ENCODE data around the gene MYZAP. TPM values are rescaled to one million over a fixed set of nuclear protein-coding genes. Genes with fewer than 3 reads are reported as not detected.

The MYZAP gene
- total RNA-seq, 1 experiment from 2014 or later = 5.9 TPM

DNA sequence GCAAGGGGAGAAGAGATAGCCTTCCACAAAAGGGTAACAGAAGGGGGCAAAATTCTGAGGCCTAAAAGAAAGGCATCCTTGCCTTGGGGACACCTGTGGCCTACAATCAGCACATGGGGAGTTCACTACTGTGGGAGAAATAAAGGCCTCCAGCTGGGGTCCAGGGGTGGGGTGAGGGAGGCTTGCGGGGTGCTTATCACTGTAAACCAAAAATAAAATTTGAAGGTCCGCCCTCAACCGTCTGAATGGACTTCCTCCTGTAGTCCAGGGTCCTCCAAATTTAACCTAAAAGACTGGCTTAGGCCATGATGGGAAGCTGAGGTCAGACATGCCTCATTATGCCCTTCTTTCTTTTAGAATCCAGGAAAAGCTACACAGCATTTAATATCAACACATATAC lies 112.7 kb downstream of the MYZAP start:
- Histone ChIP-seq H3K9me2 (ENCODE audit: insufficient read depth) (no peaks in the 10 kb centered on the region), H3K27ac (no peak overlapping the region), H3K79me2 (ENCODE audit: low read depth) (peaks cover 27% of the 10 kb centered on the region), H3K27me3 (ENCODE audit: insufficient read depth, low read depth) (no peaks in the 10 kb centered on the region), H3K4me3 (no peak overlapping the region), H3K9me3 (ENCODE audit: insufficient read depth, low read depth) (no peaks in the 10 kb centered on the region), H3K36me3 (ENCODE audit: low read depth) (no peaks in the 10 kb centered on the region), H3K4me2 (no peak overlapping the region), H2AFZ (no peak overlapping the region), H4K20me1 (ENCODE audit: insufficient read depth) (no peaks in the 10 kb centered on the region), H3K4me1 (replicated peaks; ENCODE audit: insufficient read depth) (peaks cover 15% of the 10 kb centered on the region), H3F3A (ENCODE audit: insufficient read depth, low read depth) (no peaks in the 10 kb centered on the region)
- no peak for DNase-seq
- TF ChIP-seq, protein P1, sequence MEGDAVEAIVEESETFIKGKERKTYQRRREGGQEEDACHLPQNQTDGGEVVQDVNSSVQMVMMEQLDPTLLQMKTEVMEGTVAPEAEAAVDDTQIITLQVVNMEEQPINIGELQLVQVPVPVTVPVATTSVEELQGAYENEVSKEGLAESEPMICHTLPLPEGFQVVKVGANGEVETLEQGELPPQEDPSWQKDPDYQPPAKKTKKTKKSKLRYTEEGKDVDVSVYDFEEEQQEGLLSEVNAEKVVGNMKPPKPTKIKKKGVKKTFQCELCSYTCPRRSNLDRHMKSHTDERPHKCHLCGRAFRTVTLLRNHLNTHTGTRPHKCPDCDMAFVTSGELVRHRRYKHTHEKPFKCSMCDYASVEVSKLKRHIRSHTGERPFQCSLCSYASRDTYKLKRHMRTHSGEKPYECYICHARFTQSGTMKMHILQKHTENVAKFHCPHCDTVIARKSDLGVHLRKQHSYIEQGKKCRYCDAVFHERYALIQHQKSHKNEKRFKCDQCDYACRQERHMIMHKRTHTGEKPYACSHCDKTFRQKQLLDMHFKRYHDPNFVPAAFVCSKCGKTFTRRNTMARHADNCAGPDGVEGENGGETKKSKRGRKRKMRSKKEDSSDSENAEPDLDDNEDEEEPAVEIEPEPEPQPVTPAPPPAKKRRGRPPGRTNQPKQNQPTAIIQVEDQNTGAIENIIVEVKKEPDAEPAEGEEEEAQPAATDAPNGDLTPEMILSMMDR (conservative IDR thresholded peaks at IDR 0.05) = no peak
- no peak for TF ChIP-seq EZH2 (IDR thresholded peaks at IDR 0.05; ENCODE audit: low read depth)
- intact Hi-C loops (cut with micrococcal nuclease; ENCODE audit: unreplicated experiment) = no loop called here
- CTCF ChIA-PET = no interaction called here
- no TSS peak for BruUV-seq (replicated peaks)
- POLR2A ChIA-PET (ENCODE audit: unreplicated experiment) = no interaction called here

DNA sequence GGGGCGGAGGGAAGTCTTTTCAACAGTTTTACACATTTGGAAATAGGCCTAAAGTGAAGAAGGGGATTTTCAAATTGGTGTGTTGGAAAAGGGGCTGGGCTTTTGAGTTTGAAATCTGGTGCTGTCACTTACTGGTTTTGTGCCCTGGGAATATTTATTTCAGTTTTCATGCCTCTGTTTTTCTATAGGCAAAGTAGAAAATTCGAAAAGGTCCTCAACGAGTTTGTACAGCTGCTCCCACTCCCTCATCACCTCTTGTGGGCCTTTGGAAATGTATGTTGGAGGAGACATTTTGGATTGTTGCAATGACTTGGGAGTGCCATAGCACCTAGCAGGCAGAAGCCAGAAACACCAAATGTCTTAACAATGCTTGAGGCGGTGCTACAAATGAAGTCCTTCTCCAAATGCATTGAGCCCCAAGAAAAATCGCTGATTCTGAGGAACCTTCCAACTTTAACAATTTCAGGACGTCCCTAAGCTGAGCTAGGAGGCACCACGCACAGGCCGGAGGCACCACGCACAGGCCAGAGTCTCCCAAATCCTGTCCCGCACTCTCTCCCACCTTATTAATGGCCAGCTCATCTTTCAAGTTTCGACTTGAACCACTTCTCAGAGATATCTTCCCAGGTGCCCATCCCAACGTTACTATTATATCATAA lies 114.2 kb downstream of the MYZAP start:
- ChIA-PET CTCF (no interaction called here), POLR2A (ENCODE audit: unreplicated experiment) (interaction anchor here (0.7 kb wide), 2 partner anchors 30 to 155 kb away, joined by 5 read pairs; no protein-coding TSS in a partner anchor)
- Histone ChIP-seq H3K9me2 (ENCODE audit: insufficient read depth) (no peaks in the 10 kb centered on the region), H3K36me3 (ENCODE audit: low read depth) (0 out of 2 replicates have a peak, but pooled peaks cover 4% of the 10 kb centered on the region), H3K79me2 (ENCODE audit: low read depth) (peaks cover 36% of the 10 kb centered on the region), H4K20me1 (ENCODE audit: insufficient read depth) (no peaks in the 10 kb centered on the region), H3F3A (ENCODE audit: insufficient read depth, low read depth) (no peaks in the 10 kb centered on the region), H3K27me3 (ENCODE audit: insufficient read depth, low read depth) (no peaks in the 10 kb centered on the region), H3K27ac (peak overlapping the region; percentile 74), H3K4me2 (peak overlapping the region; percentile 88), H3K9me3 (ENCODE audit: insufficient read depth, low read depth) (no peaks in the 10 kb centered on the region), H3K4me3 (peak overlapping the region; percentile 74), H3K4me1 (replicated peaks; ENCODE audit: insufficient read depth) (peaks cover 15% of the 10 kb centered on the region), H2AFZ (peak overlapping the region; percentile 92)
- intact Hi-C loops (cut with micrococcal nuclease; ENCODE audit: unreplicated experiment) = loop anchor here (1.0 to 2.0 kb wide), 2 partner anchors 31 to 145 kb away; no protein-coding TSS in a partner anchor
- TF ChIP-seq, protein P1 (conservative IDR thresholded peaks at IDR 0.05) = no peak
- no peak for TF ChIP-seq EZH2 (IDR thresholded peaks at IDR 0.05; ENCODE audit: low read depth)
- no peak for DNase-seq
- BruUV-seq (replicated peaks) = TSS peak; percentile 98

DNA sequence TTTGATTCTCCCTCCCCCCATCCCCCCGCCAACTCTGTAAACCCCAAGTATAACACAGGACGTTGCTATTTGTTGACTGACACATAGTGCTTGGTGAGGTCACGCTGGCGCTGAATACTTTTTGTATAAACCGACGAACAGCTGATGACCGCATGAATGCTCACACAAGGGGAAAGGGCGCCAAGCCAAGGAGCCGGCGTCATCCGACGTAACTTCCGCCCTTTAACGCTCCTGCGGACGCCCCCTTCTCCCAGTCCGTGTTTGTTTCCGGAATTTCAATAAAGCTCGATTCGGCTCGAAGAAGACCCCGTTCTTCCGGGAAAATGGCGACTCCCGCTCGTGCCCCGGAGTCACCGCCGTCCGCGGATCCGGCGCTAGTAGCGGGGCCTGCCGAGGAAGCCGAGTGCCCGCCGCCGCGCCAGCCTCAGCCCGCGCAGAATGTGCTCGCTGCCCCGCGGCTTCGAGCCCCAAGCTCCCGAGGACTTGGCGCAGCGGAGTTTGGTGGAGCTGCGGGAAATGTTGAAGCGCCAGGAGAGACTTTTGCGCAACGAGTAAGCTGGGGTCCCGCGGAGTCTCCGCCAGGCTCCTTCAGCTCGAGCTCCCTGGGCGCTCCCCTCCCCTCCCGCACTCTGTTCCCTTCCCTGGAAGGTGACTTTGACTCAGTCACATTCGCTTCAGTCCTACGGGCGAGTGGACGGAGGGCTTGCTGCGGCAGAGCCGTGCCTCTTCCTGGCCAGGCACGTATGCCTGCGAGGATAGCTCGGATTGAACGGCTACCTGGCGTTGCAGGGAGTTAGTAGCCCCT lies 114.9 kb downstream of the MYZAP start, which contains the start of gene POLR2M:
POLR2M (plus strand) TSS at position 310 of the 805 bp plus-strand sequence; CDS start at position 439, 129 bp downstream.
- H3K4me1 ChIP-seq (replicated peaks; ENCODE audit: insufficient read depth) = peaks cover 15% of the 10 kb centered on the region
- H3K4me3 ChIP-seq = peak within 1 kb of the TSS; percentile 74
- ChIA-PET CTCF (interaction anchor here (0.6 kb wide), 3 partner anchors 76 to 590 kb away, joined by 3 to 14 read pairs (median 4); no protein-coding TSS in a partner anchor), POLR2A (ENCODE audit: unreplicated experiment) (interaction anchor here (0.6 to 0.7 kb wide), 5 partner anchors 25 to 1664 kb away, joined by 3 to 5 read pairs (median 5); no protein-coding TSS in a partner anchor)
- TF ChIP-seq, protein P1 (conservative IDR thresholded peaks at IDR 0.05) = no peak
- TF ChIP-seq EZH2 (IDR thresholded peaks at IDR 0.05; ENCODE audit: low read depth) = no peak
- intact Hi-C loops (cut with micrococcal nuclease; ENCODE audit: unreplicated experiment) = loop anchor here (1.0 to 2.0 kb wide), 2 partner anchors 31 to 146 kb away; no protein-coding TSS in a partner anchor
- H3K9me3 ChIP-seq (ENCODE audit: insufficient read depth, low read depth) = no peaks in the 10 kb centered on the region
- H3F3A ChIP-seq (ENCODE audit: insufficient read depth, low read depth) = no peaks in the 10 kb centered on the region
- H3K9me2 ChIP-seq (ENCODE audit: insufficient read depth) = no peaks in the 10 kb centered on the region
- no peaks in the 10 kb centered on the region for H4K20me1 ChIP-seq (ENCODE audit: insufficient read depth)
- peaks cover 36% of the 10 kb centered on the region for H3K79me2 ChIP-seq (ENCODE audit: low read depth)
- peak within 1 kb of the TSS; percentile 74 for H3K27ac ChIP-seq
- H3K4me2 ChIP-seq = peak within 1 kb of the TSS; percentile 88
- H3K27me3 ChIP-seq (ENCODE audit: insufficient read depth, low read depth) = no peaks in the 10 kb centered on the region
- BruUV-seq (replicated peaks) = TSS peak; percentile 51
- DNase-seq = peak; percentile 84 to 85
- H3K36me3 ChIP-seq (ENCODE audit: low read depth) = 0 out of 2 replicates have a peak, but pooled peaks cover 4% of the 10 kb centered on the region
- H2AFZ ChIP-seq = peak within 1 kb of the TSS; percentile 92

Measured in PC-9 (cell line).